Upper lobe of left lung (tissue), 6 donors: ENCODE measurements around the gene LRRC7. TPM values are rescaled to one million over a fixed set of nuclear protein-coding genes. Genes with fewer than 3 reads are reported as not detected.

Source experiments
- ATAC-seq, 2 donors: fragments of 200-7000 bp; cut with Tn5 transposase; one replicate each; pipeline ENCODE4 v1.9.1; 2022; ENCODE audit warnings: mild to moderate bottlenecking in 2 of 2, moderate library complexity in 2 of 2; ENCODE audit not compliant: low FRiP score in 2 of 2
- DNase-seq, 2 donors: peaks; one replicate each; pipeline ENCODE4 v3.0.0-alpha.2; 2019 to 2020
- H3K27ac ChIP-seq, 4 donors: fragments of 200-600 bp; sonication (generic); one replicate each; pipeline ENCODE4 v1.5.1; 2016 to 2019
- H3K27me3 ChIP-seq, 4 donors: fragments of 200-600 bp; sonication (generic); one replicate each; pipeline ENCODE4 v1.5.1; 2017 to 2019
- H3K36me3 ChIP-seq, 4 donors: fragments of 200-600 bp; sonication (generic); one replicate each; pipeline ENCODE4 v1.5.1; 2016 to 2019
- H3K4me1 ChIP-seq, 4 donors: fragments of 200-600 bp; sonication (generic); one replicate each; pipeline ENCODE4 v1.5.1; 2018 to 2019
- H3K4me3 ChIP-seq, 4 donors: fragments of 200-600 bp; sonication (generic); one replicate each; pipeline ENCODE4 v1.5.1; 2017 to 2019; ENCODE audit warnings: mild to moderate bottlenecking in 2 of 4, moderate library complexity in 1 of 4
- H3K9me3 ChIP-seq, 4 donors: fragments of 200-600 bp; sonication (generic); one replicate each; pipeline ENCODE4 v1.5.1; 2018 to 2019
- EP300 ChIP-seq, 4 donors: sonication (generic); formaldehyde crosslinking; IDR thresholded peaks; one replicate each; pipeline ENCODE4 v1.5.1; 2017; ENCODE audit warnings: antibody characterized with exemption in 4 of 4, control low read depth in 2 of 4
- POLR2A ChIP-seq, 4 donors: fragments of 450-650 bp; IDR thresholded peaks; one replicate each; pipeline ENCODE4 v1.5.1; 2016 to 2017; ENCODE audit warnings: antibody characterized with exemption in 4 of 4, mild to moderate bottlenecking in 2 of 4
- POLR2AphosphoS5 ChIP-seq, 2 donors: sonication (generic); formaldehyde crosslinking; IDR thresholded peaks; one replicate each; pipeline ENCODE4 v1.5.1; 2017; ENCODE audit warnings: antibody characterized with exemption in 2 of 2
- WGBS, 2 donors: methylation state at CpG; one replicate each; pipeline ENCODE4 v1.1.5; 2017 to 2018; 5-methylcytosine and 5-hydroxymethylcytosine counted together
- total RNA-seq, 6 donors: library from RNA; depleted of rRNA in 4 of 6; stranded (reverse); fragments of >200 nt in 4 of 6; gene quantifications; one replicate each; pipeline versions ENCODE4 v1.1.0 to v1.2.1, GENCODE V29; 2016 to 2021
- TF ChIP-seq, protein P1 (sequence below), 6 experiments: fragments of 450-650 bp in 4 of 6; fragments of 200-600 bp in 2 of 6; sonication (generic) in 2 of 6; IDR thresholded peaks; one replicate each; pipeline ENCODE4 v1.5.1; 2016 to 2019; ENCODE audit warnings: antibody characterized with exemption in 6 of 6
- donor health status: DM: no; HTN: no; CAD: no; lungs with moderate emphysema.
- donor health status: DM: no; HTN: yes; CAD: no; lungs with severe emphysema.

The LRRC7 gene
- total RNA-seq, 6 donors from 2014 or later = not detected

DNA sequence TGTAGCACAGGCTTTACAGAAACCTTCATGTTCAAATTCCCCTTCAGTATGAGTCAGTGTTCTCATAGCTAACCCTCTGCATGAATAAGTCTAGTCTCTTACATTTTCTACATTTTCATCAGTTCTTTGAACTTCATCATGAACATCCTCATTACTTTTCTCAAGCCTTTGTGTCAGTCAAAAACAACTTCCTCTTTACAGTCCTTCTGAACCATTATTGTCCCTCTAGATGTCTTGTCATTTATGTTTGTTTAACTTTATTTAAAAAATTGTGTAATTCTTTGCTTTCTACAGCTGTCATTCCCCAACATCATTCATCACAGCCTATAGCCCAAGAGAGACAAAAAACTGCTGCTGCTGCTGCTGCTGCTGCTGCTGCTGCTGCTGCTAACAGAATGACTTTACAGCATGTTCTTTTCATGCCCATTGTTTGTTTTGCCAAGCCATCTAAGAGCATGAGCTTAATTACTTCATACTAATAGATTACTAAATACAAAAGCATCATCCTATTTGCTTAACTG, 504.6 kb downstream of the LRRC7 start:
- Histone ChIP-seq H3K36me3 (no peaks in the 10 kb centered on the region), H3K4me1 (no peaks in the 10 kb centered on the region), H3K4me3 (no peak overlapping the region), H3K9me3 (no peaks in the 10 kb centered on the region), H3K27me3 (no peaks in the 10 kb centered on the region), H3K27ac (no peak overlapping the region)
- DNase-seq (no peak), ATAC-seq (no peak)
- TF ChIP-seq, protein P1, sequence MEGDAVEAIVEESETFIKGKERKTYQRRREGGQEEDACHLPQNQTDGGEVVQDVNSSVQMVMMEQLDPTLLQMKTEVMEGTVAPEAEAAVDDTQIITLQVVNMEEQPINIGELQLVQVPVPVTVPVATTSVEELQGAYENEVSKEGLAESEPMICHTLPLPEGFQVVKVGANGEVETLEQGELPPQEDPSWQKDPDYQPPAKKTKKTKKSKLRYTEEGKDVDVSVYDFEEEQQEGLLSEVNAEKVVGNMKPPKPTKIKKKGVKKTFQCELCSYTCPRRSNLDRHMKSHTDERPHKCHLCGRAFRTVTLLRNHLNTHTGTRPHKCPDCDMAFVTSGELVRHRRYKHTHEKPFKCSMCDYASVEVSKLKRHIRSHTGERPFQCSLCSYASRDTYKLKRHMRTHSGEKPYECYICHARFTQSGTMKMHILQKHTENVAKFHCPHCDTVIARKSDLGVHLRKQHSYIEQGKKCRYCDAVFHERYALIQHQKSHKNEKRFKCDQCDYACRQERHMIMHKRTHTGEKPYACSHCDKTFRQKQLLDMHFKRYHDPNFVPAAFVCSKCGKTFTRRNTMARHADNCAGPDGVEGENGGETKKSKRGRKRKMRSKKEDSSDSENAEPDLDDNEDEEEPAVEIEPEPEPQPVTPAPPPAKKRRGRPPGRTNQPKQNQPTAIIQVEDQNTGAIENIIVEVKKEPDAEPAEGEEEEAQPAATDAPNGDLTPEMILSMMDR (IDR thresholded peaks at IDR 0.05) = no peak
- TF ChIP-seq POLR2A (IDR thresholded peaks at IDR 0.05) (no peak), EP300 (IDR thresholded peaks at IDR 0.05) (no peak), POLR2AphosphoS5 (IDR thresholded peaks at IDR 0.05) (no peak)

DNA sequence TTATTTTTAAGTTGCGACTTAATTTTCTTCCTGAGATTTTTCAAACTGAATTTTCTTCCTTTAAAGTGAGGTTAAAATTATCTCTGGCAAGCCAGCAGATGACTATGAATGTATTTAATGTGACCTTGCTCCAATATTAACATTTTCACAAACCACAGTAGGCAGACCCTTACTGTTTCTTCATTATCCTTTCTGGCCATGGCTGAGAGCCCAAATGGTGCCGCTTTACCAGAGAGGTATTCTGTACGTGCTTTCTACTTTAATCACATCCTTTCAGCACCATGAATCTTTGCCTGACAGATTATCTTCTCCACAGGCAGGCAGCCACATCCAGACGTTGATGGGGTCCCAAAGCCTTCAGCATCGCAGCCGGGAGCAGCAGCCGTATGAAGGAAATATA, 508.0 kb downstream of the LRRC7 start:
- DNase-seq (no peak), ATAC-seq (no peak)
- TF ChIP-seq POLR2A (IDR thresholded peaks at IDR 0.05) = no peak
- TF ChIP-seq EP300 (IDR thresholded peaks at IDR 0.05) = no peak
- TF ChIP-seq POLR2AphosphoS5 (IDR thresholded peaks at IDR 0.05) = no peak
- H3K4me3 ChIP-seq = no peak overlapping the region
- WGBS, 2 donors = 59 to 66% methylated on average over 7 of the region's 7 CpGs
- H3K27me3 ChIP-seq = no peaks in the 10 kb centered on the region
- no peaks in the 10 kb centered on the region for H3K9me3 ChIP-seq
- no peaks in the 10 kb centered on the region for H3K4me1 ChIP-seq
- no peaks in the 10 kb centered on the region for H3K36me3 ChIP-seq
- no peak overlapping the region for H3K27ac ChIP-seq

DNA sequence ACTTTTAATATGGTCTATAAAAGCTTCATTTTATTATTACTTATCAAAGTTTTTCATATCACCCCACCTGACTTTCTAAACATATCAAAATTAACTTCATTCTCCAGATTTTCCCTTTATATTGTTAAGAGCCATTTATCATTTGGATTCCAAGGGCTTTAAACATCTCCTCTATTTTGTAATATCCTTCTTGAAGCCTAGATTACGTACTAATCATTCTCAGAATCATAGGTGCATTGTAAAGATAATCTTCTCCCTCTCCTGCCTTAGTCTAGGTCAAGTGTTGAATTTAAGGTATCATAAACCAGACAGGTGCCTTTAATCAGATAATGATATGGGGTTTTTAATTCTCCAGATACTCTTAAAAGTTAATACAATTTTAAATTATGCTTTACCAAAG, 509.3 kb downstream of the LRRC7 start:
- ATAC-seq (no peak), DNase-seq (no peak)
- Histone ChIP-seq H3K4me1 (no peaks in the 10 kb centered on the region), H3K27me3 (no peaks in the 10 kb centered on the region), H3K9me3 (no peaks in the 10 kb centered on the region), H3K4me3 (no peak overlapping the region), H3K36me3 (no peaks in the 10 kb centered on the region), H3K27ac (no peak overlapping the region)
- TF ChIP-seq POLR2A (IDR thresholded peaks at IDR 0.05) (no peak), EP300 (IDR thresholded peaks at IDR 0.05) (no peak), POLR2AphosphoS5 (IDR thresholded peaks at IDR 0.05) (no peak)
- TF ChIP-seq, protein P1 (IDR thresholded peaks at IDR 0.05) = no peak
- WGBS, 2 donors = 74 to 78% methylated on average over 1 of the region's 1 CpG

DNA sequence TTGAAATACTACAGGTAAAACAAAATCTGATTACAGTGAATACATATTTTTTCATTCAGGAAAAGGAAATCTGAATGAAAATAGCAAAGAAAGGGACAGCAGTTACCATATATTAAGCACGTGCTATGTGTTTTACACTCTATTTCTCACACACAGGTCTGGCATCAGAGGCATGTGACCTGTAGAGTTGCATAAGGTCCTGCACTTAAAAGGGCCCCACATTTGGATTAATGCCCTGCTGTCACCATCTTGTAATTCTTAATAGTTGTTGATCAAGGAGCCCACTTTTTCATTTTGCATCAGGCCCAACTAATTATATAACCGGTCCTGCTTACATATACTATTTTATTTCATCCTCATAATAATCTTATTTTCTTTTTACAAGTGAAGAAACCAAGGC, 511.8 kb downstream of the LRRC7 start:
- H3K27ac ChIP-seq = no peak overlapping the region
- H3K36me3 ChIP-seq = no peaks in the 10 kb centered on the region
- H3K27me3 ChIP-seq = no peaks in the 10 kb centered on the region
- ATAC-seq (no peak), DNase-seq (no peak)
- 79 to 81% methylated on average over 2 of the region's 2 CpGs for WGBS, 2 donors
- H3K4me1 ChIP-seq = no peaks in the 10 kb centered on the region
- H3K9me3 ChIP-seq = no peaks in the 10 kb centered on the region
- H3K4me3 ChIP-seq = no peak overlapping the region
- TF ChIP-seq EP300 (IDR thresholded peaks at IDR 0.05) = no peak
- TF ChIP-seq POLR2A (IDR thresholded peaks at IDR 0.05) = no peak
- TF ChIP-seq, protein P1 (IDR thresholded peaks at IDR 0.05) = no peak
- no peak for TF ChIP-seq POLR2AphosphoS5 (IDR thresholded peaks at IDR 0.05)

DNA sequence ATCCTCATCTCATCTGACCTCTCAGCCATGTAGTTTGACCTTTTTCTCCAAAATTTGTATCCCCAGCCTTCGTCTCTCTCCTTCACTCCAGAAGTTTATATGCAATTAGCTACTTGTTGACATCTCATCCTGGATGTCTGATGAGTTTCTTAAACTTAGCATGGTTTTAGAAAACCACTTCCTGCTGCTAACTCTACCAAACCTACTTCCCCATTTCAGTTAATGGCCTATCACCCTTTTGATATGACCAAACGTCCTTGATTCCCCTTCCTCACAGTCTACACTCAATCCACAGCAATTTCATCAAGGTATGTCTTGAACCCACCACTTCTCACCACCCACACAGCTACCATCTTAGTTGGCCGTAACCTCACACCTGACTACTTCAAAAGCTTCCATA, 515.8 kb downstream of the LRRC7 start:
- DNase-seq (no peak), ATAC-seq (no peak)
- no peak overlapping the region for H3K4me3 ChIP-seq
- H3K36me3 ChIP-seq = no peaks in the 10 kb centered on the region
- no peak for TF ChIP-seq POLR2A (IDR thresholded peaks at IDR 0.05)
- TF ChIP-seq POLR2AphosphoS5 (IDR thresholded peaks at IDR 0.05) = no peak
- TF ChIP-seq, protein P1 (IDR thresholded peaks at IDR 0.05) = no peak
- TF ChIP-seq EP300 (IDR thresholded peaks at IDR 0.05) = no peak
- H3K4me1 ChIP-seq = no peaks in the 10 kb centered on the region
- H3K9me3 ChIP-seq = no peaks in the 10 kb centered on the region
- no peak overlapping the region for H3K27ac ChIP-seq
- H3K27me3 ChIP-seq = no peaks in the 10 kb centered on the region
- WGBS, 2 donors = 48 to 57% methylated on average over 3 of the region's 3 CpGs
